DND-41 (cell line): ENCODE measurements around the gene TMC5.

Source experiments
- EZH2 ChIP-seq: IDR thresholded peaks from 3 replicates; pipeline ENCODE4 v1.6.1; 2012; ENCODE audit warnings: borderline replicate concordance, low read depth, mild to moderate bottlenecking, moderate library complexity, low read length, inconsistent platforms; ENCODE audit not compliant: severe bottlenecking
- TF ChIP-seq, protein P1 (sequence below): IDR thresholded peaks from 2 replicates; pipeline ENCODE4 v1.5.1; 2012; ENCODE audit warnings: borderline replicate concordance, low read length, moderate library complexity, mild to moderate bottlenecking; ENCODE audit not compliant: poor library complexity, severe bottlenecking; ENCODE audit errors: extremely low read depth

DNA sequence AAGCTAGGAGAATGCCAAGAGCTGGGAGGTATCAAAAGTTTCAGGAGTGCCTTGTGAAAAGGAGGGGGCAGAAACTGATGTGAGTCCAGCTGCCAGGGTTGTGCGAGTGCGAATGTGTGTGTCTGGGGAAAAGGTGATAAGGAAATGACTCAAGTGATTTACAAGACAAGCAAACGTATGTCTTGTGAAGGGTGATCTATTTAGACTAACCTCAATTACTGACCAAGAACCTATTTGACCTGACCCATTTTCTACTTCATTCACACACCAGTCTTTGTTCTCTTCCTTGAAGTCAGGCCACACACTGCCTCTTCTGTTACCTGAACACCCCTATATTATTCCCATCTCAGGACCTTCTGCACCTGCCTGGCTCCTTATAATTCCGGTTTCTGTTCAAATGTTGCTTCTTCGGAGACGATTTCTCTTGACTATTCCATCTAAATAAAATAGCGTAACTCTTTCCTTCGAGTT, 103.2 kb downstream of the TMC5 start:
- TF ChIP-seq EZH2 = no peak
- TF ChIP-seq, protein P1, sequence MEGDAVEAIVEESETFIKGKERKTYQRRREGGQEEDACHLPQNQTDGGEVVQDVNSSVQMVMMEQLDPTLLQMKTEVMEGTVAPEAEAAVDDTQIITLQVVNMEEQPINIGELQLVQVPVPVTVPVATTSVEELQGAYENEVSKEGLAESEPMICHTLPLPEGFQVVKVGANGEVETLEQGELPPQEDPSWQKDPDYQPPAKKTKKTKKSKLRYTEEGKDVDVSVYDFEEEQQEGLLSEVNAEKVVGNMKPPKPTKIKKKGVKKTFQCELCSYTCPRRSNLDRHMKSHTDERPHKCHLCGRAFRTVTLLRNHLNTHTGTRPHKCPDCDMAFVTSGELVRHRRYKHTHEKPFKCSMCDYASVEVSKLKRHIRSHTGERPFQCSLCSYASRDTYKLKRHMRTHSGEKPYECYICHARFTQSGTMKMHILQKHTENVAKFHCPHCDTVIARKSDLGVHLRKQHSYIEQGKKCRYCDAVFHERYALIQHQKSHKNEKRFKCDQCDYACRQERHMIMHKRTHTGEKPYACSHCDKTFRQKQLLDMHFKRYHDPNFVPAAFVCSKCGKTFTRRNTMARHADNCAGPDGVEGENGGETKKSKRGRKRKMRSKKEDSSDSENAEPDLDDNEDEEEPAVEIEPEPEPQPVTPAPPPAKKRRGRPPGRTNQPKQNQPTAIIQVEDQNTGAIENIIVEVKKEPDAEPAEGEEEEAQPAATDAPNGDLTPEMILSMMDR = no peak
